ENCODE measurements around the gene VKORC1.

DNA sequence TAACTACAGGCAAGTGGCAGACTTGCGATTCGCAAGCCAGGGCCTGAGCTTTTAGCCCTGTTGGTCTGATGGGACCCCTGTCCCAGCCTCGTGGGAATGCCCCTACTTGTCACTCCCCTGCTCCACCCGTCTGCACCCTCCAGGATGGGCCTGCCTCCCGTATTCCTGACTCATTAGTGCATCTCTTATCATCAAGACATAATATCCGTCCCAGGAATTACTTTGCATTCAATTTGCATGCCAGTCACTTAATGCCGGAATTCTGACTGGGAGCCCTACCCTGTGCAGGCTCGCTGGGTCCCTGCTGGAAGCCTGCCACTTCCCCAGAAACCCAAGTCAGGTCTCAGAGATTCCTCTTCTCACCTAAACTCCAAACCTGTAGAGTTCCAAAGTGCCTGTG lies 9.2 kb downstream of the VKORC1 start:
- TF ChIP-seq GATA2 (IDR thresholded peaks at IDR 0.05; ENCODE audit: low read depth, low read length) (no peak), GATA3 (IDR thresholded peaks at IDR 0.05; ENCODE audit: low read depth, low read length) (no peak)

Data from SH-SY5Y (cell line).